AG04449 (cell line): ENCODE results near the gene QRICH2.

Source experiments
- CTCF ChIA-PET: fragments of 350-600 bp; formaldehyde crosslinking; extraction: SDS; loops from one replicate; lab custom pipeline; 2021; ENCODE audit warnings: antibody characterized with exemption; lab: Yijun Ruan, JAX
- POLR2A ChIA-PET: fragments of 400-600, 350-600 bp; formaldehyde crosslinking; extraction: SDS; loops from one replicate; lab custom pipeline; 2020; ENCODE audit warnings: antibody characterized with exemption, inconsistent platforms; lab: Yijun Ruan, JAX
- DNase-seq: peaks from one replicate; pipeline ENCODE4 v3.0.0-alpha.2; 2010; ENCODE audit warnings: low read depth, low spot score
- H3K4me3 ChIP-seq: 2 replicates; pipeline ENCODE4 v1.5.1; 2011; ENCODE audit warnings: low read depth, mild to moderate bottlenecking, control low read depth, low read length
- CTCF ChIP-seq: IDR thresholded peaks from one replicate; pipeline ENCODE4 v1.5.1; 2011; ENCODE audit warnings: mild to moderate bottlenecking, moderate library complexity, low read length, control low read depth, inconsistent platforms; ENCODE audit not compliant: insufficient read depth; ENCODE audit errors: missing control alignments

Gene QRICH2

GRCh38 chr17:76277300-76278267, 30.5 kb downstream of the QRICH2 start:
- TF ChIP-seq CTCF = no peak
- no peak for DNase-seq
- ChIA-PET CTCF (interaction anchor here (0.6 to 9.0 kb wide), 13 partner anchors 9 to 263 kb away, joined by 3 to 292 read pairs (median 23); partner anchors contain the start of genes EXOC7 and UBALD2), POLR2A (no interaction called here)
- H3K4me3 ChIP-seq = no peak overlapping the region

- ChIA-PET CTCF (interaction anchor here (0.6 to 7.1 kb wide), 7 partner anchors 8 to 271 kb away, joined by 3 to 113 read pairs (median 7); partner anchors contain the start of gene EXOC7), POLR2A (no interaction called here)
- DNase-seq = no peak
- TF ChIP-seq CTCF = no peak
- H3K4me3 ChIP-seq = no peak overlapping the region
These were observed 31.4 kb downstream of the QRICH2 start for GRCh38 chr17:76276461-76277299.

- no peak for TF ChIP-seq CTCF
- POLR2A ChIA-PET = no interaction called here
- H3K4me3 ChIP-seq = no peak overlapping the region
- CTCF ChIA-PET = interaction anchor here (0.8 to 1.7 kb wide), 5 partner anchors 24 to 270 kb away, joined by 3 to 7 read pairs (median 4); no protein-coding TSS in a partner anchor
- no peak for DNase-seq
These were observed 32.0 kb downstream of the QRICH2 start for GRCh38 chr17:76276069-76276431.

- no peak for TF ChIP-seq CTCF
- POLR2A ChIA-PET = no interaction called here
- no peak for DNase-seq
- H3K4me3 ChIP-seq = no peak overlapping the region
- CTCF ChIA-PET = interaction anchor here (0.8 to 1.9 kb wide), 11 partner anchors 8 to 269 kb away, joined by 3 to 7 read pairs (median 4); no protein-coding TSS in a partner anchor
These were observed 32.6 kb downstream of the QRICH2 start for GRCh38 chr17:76275382-76276068.

GRCh38 chr17:76274112-76274956, 33.7 kb downstream of the QRICH2 start:
- POLR2A ChIA-PET = interaction anchor here (0.7 kb wide), 1 partner anchor 10 kb away, joined by 3 read pairs; no protein-coding TSS in a partner anchor

More at GRCh38 chr17:76274112-76274956, 33.7 kb downstream of the QRICH2 start:
- no peak for TF ChIP-seq CTCF
- DNase-seq = no peak
- H3K4me3 ChIP-seq = no peak overlapping the region
- CTCF ChIA-PET = interaction anchor here (0.8 to 2.7 kb wide), 13 partner anchors 8 to 260 kb away, joined by 3 to 11 read pairs (median 3); no protein-coding TSS in a partner anchor
